SU-DHL-6 (cell line): ENCODE measurements around the gene NOS3.

Source experiments
- H2AFZ ChIP-seq: fragments of 200-600 bp; sonication (generic); 2 replicates; pipeline ENCODE4 v1.6.1; 2014; ENCODE audit warnings: low read depth, mild to moderate bottlenecking, moderate library complexity, mixed read lengths, antibody characterized with exemption, low read length; ENCODE audit not compliant: severe bottlenecking
- H3F3A ChIP-seq: fragments of 200-600 bp; shearing (Covaris generic); 2 replicates; pipeline ENCODE4 v1.6.0; 2016; ENCODE audit warnings: antibody characterized with exemption, mild to moderate bottlenecking; ENCODE audit not compliant: insufficient read depth
- H3K27ac ChIP-seq: fragments of 200-600 bp; sonication (generic); 2 replicates; pipeline ENCODE4 v1.5.1; 2016; ENCODE audit warnings: low read depth, mild to moderate bottlenecking, low read length, moderate library complexity, mixed read lengths
- H3K27me3 ChIP-seq: fragments of 200-600 bp; sonication (generic), shearing (Covaris generic); 2 replicates; pipeline ENCODE4 v1.6.0; 2014; ENCODE audit warnings: mild to moderate bottlenecking, low read length
- H3K36me3 ChIP-seq: fragments of 200-600 bp; sonication (generic); 2 replicates; pipeline ENCODE4 v1.6.1; 2014; ENCODE audit warnings: mild to moderate bottlenecking, low read length, mixed read lengths
- H3K4me2 ChIP-seq: fragments of 300-600, 200-600 bp; shearing (Covaris generic), sonication (generic); 2 replicates; pipeline ENCODE4 v1.6.0; 2014; ENCODE audit warnings: low read length, low read depth, mild to moderate bottlenecking; ENCODE audit not compliant: poor library complexity, severe bottlenecking
- H3K4me3 ChIP-seq: fragments of 200-600 bp; sonication (generic); 2 replicates; pipeline ENCODE4 v1.5.1; 2014; ENCODE audit warnings: antibody characterized with exemption, low read length, mild to moderate bottlenecking, mixed read lengths; ENCODE audit not compliant: insufficient read depth, poor library complexity, severe bottlenecking
- H3K79me2 ChIP-seq: fragments of 200-600 bp; sonication (generic); 2 replicates; pipeline ENCODE4 v1.6.1; 2014; ENCODE audit warnings: mild to moderate bottlenecking, low read length, moderate library complexity; ENCODE audit not compliant: insufficient read depth
- H3K9ac ChIP-seq: fragments of 200-600 bp; sonication (generic); 2 replicates; pipeline ENCODE4 v1.7.0; 2014; ENCODE audit warnings: mild to moderate bottlenecking, low read length
- H3K9me2 ChIP-seq: fragments of 200-600 bp; sonication (generic); replicated peaks from 2 replicates; pipeline ENCODE4 v1.6.1; 2014; ENCODE audit warnings: low read length; ENCODE audit not compliant: insufficient read depth
- H3K9me3 ChIP-seq: fragments of 200-600 bp; sonication (generic); 2 replicates; pipeline ENCODE4 v1.6.1; 2014; ENCODE audit warnings: low read length, mixed read lengths; ENCODE audit not compliant: insufficient read depth
- H4K20me1 ChIP-seq: fragments of 200-600 bp; sonication (generic); 2 replicates; pipeline ENCODE4 v1.6.1; 2014; ENCODE audit warnings: low read depth, mild to moderate bottlenecking, antibody characterized with exemption, low read length, moderate library complexity, mixed read lengths
- EZH2phosphoT487 ChIP-seq: fragments of 200-600 bp; sonication (generic), shearing (Covaris generic); conservative IDR thresholded peaks from 2 replicates; pipeline ENCODE4 v1.6.1; 2018; ENCODE audit warnings: mild to moderate bottlenecking, antibody characterized with exemption, low read length, moderate library complexity, mixed read lengths
- TF ChIP-seq, protein P1 (sequence below): fragments of 200-600 bp; sonication (generic); IDR thresholded peaks from one replicate; pipeline ENCODE4 v1.5.1; 2017; ENCODE audit warnings: antibody characterized with exemption, mild to moderate bottlenecking, low read length, moderate library complexity; ENCODE audit not compliant: insufficient read depth, poor library complexity, severe bottlenecking

Gene NOS3

GRCh38 chr7:150953061-150953997 is 37.5 kb upstream of the NOS3 start:
- Histone ChIP-seq H3K79me2 (no peaks in the 10 kb centered on the region), H4K20me1 (no peaks in the 10 kb centered on the region), H3K27ac (no peak overlapping the region), H3F3A (no peaks in the 10 kb centered on the region), H3K4me2 (no peak overlapping the region), H3K36me3 (no peaks in the 10 kb centered on the region), H3K9ac (no peak overlapping the region), H2AFZ (no peak overlapping the region), H3K27me3 (no peaks in the 10 kb centered on the region), H3K4me3 (no peak overlapping the region), H3K9me2 (no peaks in the 10 kb centered on the region), H3K9me3 (no peaks in the 10 kb centered on the region)
- no peak for TF ChIP-seq EZH2phosphoT487
- TF ChIP-seq, protein P1, sequence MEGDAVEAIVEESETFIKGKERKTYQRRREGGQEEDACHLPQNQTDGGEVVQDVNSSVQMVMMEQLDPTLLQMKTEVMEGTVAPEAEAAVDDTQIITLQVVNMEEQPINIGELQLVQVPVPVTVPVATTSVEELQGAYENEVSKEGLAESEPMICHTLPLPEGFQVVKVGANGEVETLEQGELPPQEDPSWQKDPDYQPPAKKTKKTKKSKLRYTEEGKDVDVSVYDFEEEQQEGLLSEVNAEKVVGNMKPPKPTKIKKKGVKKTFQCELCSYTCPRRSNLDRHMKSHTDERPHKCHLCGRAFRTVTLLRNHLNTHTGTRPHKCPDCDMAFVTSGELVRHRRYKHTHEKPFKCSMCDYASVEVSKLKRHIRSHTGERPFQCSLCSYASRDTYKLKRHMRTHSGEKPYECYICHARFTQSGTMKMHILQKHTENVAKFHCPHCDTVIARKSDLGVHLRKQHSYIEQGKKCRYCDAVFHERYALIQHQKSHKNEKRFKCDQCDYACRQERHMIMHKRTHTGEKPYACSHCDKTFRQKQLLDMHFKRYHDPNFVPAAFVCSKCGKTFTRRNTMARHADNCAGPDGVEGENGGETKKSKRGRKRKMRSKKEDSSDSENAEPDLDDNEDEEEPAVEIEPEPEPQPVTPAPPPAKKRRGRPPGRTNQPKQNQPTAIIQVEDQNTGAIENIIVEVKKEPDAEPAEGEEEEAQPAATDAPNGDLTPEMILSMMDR: no peak

GRCh38 chr7:150954201-150954985 is 36.4 kb upstream of the NOS3 start:
- Histone ChIP-seq H3K79me2 (no peaks in the 10 kb centered on the region), H3K9me2 (no peaks in the 10 kb centered on the region), H3K27ac (no peak overlapping the region), H3K36me3 (no peaks in the 10 kb centered on the region), H3K27me3 (no peaks in the 10 kb centered on the region), H3K4me2 (no peak overlapping the region), H2AFZ (no peak overlapping the region), H4K20me1 (no peaks in the 10 kb centered on the region), H3K9ac (no peak overlapping the region), H3F3A (no peaks in the 10 kb centered on the region), H3K4me3 (no peak overlapping the region), H3K9me3 (no peaks in the 10 kb centered on the region)
- TF ChIP-seq EZH2phosphoT487: no peak
- TF ChIP-seq, protein P1: no peak

DNA sequence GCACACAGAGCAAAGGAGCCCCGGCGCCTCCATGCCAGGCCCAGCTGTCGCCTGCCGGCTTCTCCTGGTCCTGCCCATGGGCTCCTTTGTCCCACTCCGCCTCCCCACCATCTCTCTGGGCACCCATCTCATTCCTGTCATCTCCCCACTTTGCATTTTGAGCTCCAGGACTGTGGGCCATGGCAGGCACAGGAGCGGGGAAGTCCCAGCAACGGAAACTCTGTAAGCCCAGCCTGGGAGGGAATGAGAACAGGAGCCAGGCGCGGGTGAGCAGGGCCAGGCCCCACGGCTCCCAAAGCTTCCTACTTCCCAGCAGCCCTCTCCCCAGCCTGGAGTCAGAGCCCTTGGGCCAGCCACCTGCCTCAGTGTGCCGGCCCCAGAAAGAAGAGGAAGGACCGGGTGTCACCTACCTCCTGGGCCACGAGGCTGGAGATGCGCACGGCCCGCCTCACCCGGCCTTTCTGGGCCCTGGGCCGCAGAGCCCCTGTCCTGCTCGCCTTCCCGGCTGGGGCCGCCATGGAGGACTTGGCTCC is 35.8 kb upstream of the NOS3 start:
- TF ChIP-seq EZH2phosphoT487: no peak
- TF ChIP-seq, protein P1: no peak
- Histone ChIP-seq H3K27me3 (no peaks in the 10 kb centered on the region), H3K9me3 (no peaks in the 10 kb centered on the region), H2AFZ (no peak overlapping the region), H3K9ac (no peak overlapping the region), H3K27ac (no peak overlapping the region), H3K79me2 (no peaks in the 10 kb centered on the region), H3K4me3 (no peak overlapping the region), H4K20me1 (no peaks in the 10 kb centered on the region), H3K9me2 (no peaks in the 10 kb centered on the region), H3F3A (no peaks in the 10 kb centered on the region), H3K36me3 (no peaks in the 10 kb centered on the region), H3K4me2 (no peak overlapping the region)
